WERI-Rb-1 (cell line): ENCODE results near the gene GFRA1.

ENCODE experiments used
- DNase-seq: peaks from one replicate; pipeline ENCODE4 v3.0.0-alpha.2; 2020
- H3K27ac ChIP-seq: fragments of 250-450 bp; sonication (Bioruptor Pico); 2 replicates; pipeline ENCODE4 v1.5.1; 2020; ENCODE audit warnings: mild to moderate bottlenecking, moderate library complexity
- H3K27me3 ChIP-seq: fragments of 250-450 bp; sonication (Bioruptor Pico); 2 replicates; pipeline ENCODE4 v1.5.1; 2021; ENCODE audit warnings: mild to moderate bottlenecking, low read depth, moderate library complexity; ENCODE audit not compliant: insufficient read depth, severe bottlenecking
- H3K36me3 ChIP-seq: fragments of 250-450 bp; sonication (Bioruptor Pico); 2 replicates; pipeline ENCODE4 v1.5.1; 2020; ENCODE audit warnings: mild to moderate bottlenecking, moderate library complexity
- H3K4me3 ChIP-seq: 2 replicates; pipeline ENCODE4 v1.5.1; 2011; ENCODE audit warnings: low read depth, mild to moderate bottlenecking, control low read depth, low read length
- H3K9me3 ChIP-seq: fragments of 250-450 bp; sonication (Bioruptor Pico); 2 replicates; pipeline ENCODE4 v1.5.1; 2021; ENCODE audit warnings: mild to moderate bottlenecking, moderate library complexity; ENCODE audit not compliant: severe bottlenecking
- CTCF ChIP-seq: IDR thresholded peaks from 2 replicates; pipeline ENCODE4 v1.5.1; 2011; ENCODE audit warnings: low read depth, mild to moderate bottlenecking, control low read depth, inconsistent platforms, low read length

Gene GFRA1

GRCh38 chr10:116276981-116277380 lies 4.0 kb upstream of the GFRA1 start:
- peaks cover 11% of the 10 kb centered on the region for H3K27me3 ChIP-seq
- no peak overlapping the region for H3K4me3 ChIP-seq
- TF ChIP-seq CTCF, result no peak
- DNase-seq, result no peak
- H3K27ac ChIP-seq, result no peak overlapping the region
- no peaks in the 10 kb centered on the region for H3K9me3 ChIP-seq
- H3K36me3 ChIP-seq, result no peaks in the 10 kb centered on the region

- Histone ChIP-seq H3K36me3 (no peaks in the 10 kb centered on the region), H3K27me3 (peaks cover 16% of the 10 kb centered on the region), H3K27ac (peak overlapping the region; percentile 74), H3K4me3 (peak overlapping the region; percentile 78), H3K9me3 (no peaks in the 10 kb centered on the region)
- peak; percentile 75 for DNase-seq
- 0 out of 2 replicates have a peak, but pooled peaks have one; percentile 11 for TF ChIP-seq CTCF
Observed at GRCh38 chr10:116274064-116274904, 1.3 kb upstream of the GFRA1 start.

- Histone ChIP-seq H3K4me3 (peak overlapping the region; percentile 78), H3K36me3 (no peaks in the 10 kb centered on the region), H3K27ac (no peak overlapping the region), H3K9me3 (no peaks in the 10 kb centered on the region), H3K27me3 (peaks cover 16% of the 10 kb centered on the region)
- DNase-seq, result peak; percentile 15
- no peak for TF ChIP-seq CTCF
Observed at GRCh38 chr10:116271593-116272439, 1.2 kb downstream of the GFRA1 start.

- Histone ChIP-seq H3K4me3 (no peak overlapping the region), H3K27me3 (peaks cover 16% of the 10 kb centered on the region)
- no peak for TF ChIP-seq CTCF
Observed at GRCh38 chr10:116270771-116271592, 2.0 kb downstream of the GFRA1 start.

GRCh38 chr10:116270126-116270770 lies 2.8 kb downstream of the GFRA1 start:
- Histone ChIP-seq H3K27me3 (peaks cover 16% of the 10 kb centered on the region), H3K36me3 (no peaks in the 10 kb centered on the region), H3K9me3 (no peaks in the 10 kb centered on the region), H3K27ac (no peak overlapping the region), H3K4me3 (no peak overlapping the region)
- TF ChIP-seq CTCF, result no peak
- DNase-seq, result no peak

More at GRCh38 chr10:116270771-116271592, 2.0 kb downstream of the GFRA1 start:
- no peak overlapping the region for H3K27ac ChIP-seq
- no peaks in the 10 kb centered on the region for H3K36me3 ChIP-seq
- no peaks in the 10 kb centered on the region for H3K9me3 ChIP-seq
- no peak for DNase-seq
